HG03565 (cell line): ENCODE results near the gene ARID3A.
A peak's percentile ranks its signal among the peaks of the same experiment; 100 is the strongest.

Source experiments
- ATAC-seq: cut with Tn5 transposase; IDR thresholded peaks from one replicate; pipeline ENCODE4 v1.9.1; 2021; ENCODE audit warnings: mild to moderate bottlenecking, moderate library complexity; ENCODE audit not compliant: unreplicated experiment

The ARID3A gene

GRCh38 chr19:911197-912033, 14.4 kb upstream of the ARID3A start:
- no peak for ATAC-seq

DNA sequence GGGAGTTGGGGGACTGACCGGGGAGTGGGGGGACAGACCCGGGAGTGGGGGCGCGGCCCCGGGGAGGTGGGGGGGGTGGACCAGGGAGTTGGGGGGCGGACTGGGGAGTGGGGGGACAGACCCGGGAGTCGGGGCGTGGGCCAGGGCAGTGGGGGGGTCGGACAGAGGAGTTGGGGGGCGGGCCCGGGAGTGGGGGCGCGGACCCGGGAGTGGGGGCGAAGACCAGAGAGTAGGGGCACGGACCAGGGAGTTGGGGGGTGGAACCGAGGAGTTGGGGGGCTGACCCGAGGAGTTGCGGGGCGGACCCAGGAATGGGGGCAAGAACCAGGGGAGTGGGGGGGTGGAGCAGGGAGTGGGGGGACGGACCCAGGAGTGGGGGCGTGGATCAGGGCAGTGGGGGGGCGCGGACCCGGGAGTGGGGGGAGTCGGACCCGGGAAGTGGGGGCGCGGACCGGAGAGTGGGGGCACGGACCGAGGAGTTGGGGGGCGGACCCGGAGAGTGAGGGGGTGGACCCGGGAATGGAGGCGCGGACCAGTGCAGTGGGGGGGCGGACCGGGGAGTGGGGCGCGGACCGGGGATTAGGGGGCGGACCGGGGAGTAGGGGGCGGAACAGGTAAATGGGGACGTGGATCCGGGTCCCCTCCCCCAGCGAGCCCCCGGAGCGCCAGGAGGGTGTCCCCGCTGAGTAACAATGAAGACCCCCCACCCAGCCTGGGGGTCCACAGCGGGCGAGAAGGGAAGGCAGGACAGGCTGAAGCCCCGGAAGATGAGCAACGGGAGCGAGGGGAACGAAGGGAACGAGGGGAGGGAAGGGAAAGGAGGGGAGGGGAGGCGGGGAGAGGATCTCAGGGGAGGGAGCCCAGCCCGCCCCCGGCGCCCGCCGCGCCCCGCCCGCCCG, 13.4 kb upstream of the ARID3A start:
- ATAC-seq, result no peak

DNA sequence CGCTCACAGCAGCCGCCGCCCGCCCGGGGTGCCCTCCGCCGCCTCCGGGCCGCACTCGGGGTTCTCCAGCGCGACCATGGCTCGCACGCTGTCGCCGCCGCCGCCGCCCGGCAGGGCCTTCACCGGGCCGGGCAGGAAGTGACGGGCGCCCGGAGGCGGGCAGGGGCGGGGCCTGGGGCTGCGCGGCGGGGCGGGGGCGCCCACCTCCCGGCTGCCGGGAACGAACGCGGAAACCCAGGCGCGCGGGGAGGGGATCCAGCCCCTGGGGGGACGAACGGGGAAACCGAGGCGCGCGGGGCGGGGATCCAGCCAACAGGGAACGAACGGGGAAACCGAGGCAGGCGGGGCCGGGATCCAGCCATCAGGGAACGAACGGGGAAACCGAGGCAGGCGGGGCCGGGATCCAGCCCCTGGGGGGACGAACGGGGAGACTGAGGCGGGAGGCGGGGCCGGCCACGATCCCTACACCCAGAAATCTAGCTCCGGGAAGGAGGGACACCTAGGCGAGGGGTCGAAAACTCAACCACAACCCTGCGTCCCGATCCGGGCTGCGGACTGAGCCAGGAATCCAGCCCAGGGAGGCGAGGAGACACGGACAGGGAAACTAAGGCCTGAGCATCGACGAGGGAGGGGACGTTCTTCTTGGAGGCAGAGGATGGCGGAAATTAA, 12.6 kb upstream of the ARID3A start, which contains the start of gene R3HDM4:
Gene R3HDM4, minus strand, starts transcription at position 140 of the 669 bp plus-strand sequence. Its CDS starts 62 bp downstream, at position 78.
- ATAC-seq, result no peak

GRCh38 chr19:916645-917322, 9.1 kb upstream of the ARID3A start:
- ATAC-seq, result no peak

DNA sequence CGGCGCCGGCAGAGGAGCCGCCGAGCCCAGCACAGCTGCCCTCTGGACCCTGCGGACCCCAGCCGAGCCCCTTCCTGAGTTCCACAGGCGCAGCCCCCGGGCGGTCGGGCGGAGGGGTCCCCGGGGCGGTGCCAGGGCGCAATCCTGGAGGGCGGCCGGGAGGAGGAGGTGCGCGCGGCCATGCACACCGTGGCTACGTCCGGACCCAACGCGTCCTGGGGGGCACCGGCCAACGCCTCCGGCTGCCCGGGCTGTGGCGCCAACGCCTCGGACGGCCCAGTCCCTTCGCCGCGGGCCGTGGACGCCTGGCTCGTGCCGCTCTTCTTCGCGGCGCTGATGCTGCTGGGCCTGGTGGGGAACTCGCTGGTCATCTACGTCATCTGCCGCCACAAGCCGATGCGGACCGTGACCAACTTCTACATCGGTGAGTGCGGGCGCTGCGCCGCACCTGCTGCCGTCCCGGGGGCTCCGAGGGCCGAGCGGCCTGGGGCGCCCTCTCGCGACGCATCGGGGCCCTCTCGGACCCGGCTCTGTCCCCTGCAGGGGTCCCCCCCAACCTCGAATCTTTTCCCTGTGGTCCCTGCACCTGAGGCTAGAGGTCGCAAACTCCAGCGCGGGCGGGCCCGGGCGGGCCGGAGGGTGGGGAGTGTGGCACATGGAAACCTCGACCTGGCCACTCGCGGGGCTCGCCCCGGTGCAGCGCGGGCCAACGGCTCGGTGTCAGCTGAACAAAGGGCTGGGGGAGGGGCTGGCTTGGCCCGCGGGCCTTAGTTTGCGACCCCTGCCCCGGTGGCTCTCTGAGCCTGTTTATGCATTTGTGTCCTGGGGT, 8.3 kb upstream of the ARID3A start, which contains the start of gene KISS1R:
Gene KISS1R, plus strand, starts transcription at position 11 of the 829 bp plus-strand sequence. Its CDS starts 170 bp downstream, at position 181.
- no peak for ATAC-seq

GRCh38 chr19:918152-918437, 7.7 kb upstream of the ARID3A start:
- no peak for ATAC-seq

DNA sequence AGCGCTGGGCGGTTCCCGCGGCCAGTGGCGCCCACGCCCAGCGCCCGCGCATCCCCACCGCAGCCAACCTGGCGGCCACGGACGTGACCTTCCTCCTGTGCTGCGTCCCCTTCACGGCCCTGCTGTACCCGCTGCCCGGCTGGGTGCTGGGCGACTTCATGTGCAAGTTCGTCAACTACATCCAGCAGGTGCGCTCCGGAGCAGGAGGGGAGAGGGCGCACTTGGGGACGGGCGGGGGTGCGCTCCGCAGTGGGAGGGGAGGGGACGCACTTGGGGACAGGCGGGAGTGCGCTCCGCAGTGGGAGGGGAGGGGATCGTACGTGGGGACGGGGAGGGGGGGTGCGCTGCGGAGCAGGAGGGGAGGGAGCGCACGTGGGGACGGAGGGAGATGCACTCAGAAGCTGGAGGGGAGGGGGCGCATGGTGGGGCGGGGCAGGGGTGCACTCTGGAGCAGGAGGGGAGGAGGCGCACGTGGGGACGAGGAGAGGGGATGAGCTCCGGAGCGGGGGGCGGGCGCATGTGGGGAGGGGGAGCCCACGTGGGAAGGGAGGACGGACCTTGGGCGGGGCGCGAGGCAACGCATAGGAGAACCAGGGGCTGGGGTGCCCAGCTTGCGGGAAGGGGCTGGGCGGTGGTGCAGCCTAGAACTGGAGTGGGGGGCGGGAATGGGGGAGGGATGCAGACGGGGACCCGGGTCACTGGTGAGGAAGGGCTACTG, 7.2 kb upstream of the ARID3A start:
- ATAC-seq, result no peak

DNA sequence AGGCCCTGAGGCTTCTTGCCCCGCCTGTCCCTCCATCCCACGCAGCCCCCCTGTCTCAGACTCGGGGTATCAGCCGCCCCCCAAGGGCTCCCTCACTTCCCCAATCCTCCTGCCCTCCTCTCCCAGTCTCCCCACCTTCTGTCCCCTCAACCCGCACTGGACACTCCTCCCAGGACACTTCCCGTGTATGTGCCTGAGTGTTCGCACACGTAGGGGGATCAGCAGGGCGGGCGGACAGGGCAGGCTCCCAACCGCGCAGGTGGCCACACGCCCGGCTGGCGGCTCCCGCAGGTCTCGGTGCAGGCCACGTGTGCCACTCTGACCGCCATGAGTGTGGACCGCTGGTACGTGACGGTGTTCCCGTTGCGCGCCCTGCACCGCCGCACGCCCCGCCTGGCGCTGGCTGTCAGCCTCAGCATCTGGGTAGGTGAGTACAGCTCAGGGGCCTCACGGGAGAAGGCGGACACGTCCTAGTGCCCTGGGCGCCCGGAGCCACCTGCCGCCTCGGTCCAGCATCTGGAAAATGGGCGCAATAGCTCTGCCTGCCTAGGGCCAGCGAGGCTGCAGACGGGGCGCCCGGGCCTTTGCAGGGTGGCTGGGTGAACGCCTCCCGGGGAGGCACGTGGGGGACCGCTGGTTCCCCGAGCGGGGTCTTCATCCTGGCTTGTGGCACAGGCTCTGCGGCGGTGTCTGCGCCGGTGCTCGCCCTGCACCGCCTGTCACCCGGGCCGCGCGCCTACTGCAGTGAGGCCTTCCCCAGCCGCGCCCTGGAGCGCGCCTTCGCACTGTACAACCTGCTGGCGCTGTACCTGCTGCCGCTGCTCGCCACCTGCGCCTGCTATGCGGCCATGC, 6.4 kb upstream of the ARID3A start:
- ATAC-seq, result no peak

- ATAC-seq, result no peak
These were observed 5.6 kb upstream of the ARID3A start for GRCh38 chr19:920051-920864.

- ATAC-seq, result no peak
These were observed 1.2 kb upstream of the ARID3A start for GRCh38 chr19:924553-925086.

- ATAC-seq, result peak; percentile 32
These were observed 729 bp upstream of the ARID3A start for GRCh38 chr19:925087-925525.

GRCh38 chr19:926323-926588, 421 bp downstream of the ARID3A start:
- ATAC-seq, result no peak

GRCh38 chr19:926589-927350, 935 bp downstream of the ARID3A start:
- ATAC-seq, result no peak

DNA sequence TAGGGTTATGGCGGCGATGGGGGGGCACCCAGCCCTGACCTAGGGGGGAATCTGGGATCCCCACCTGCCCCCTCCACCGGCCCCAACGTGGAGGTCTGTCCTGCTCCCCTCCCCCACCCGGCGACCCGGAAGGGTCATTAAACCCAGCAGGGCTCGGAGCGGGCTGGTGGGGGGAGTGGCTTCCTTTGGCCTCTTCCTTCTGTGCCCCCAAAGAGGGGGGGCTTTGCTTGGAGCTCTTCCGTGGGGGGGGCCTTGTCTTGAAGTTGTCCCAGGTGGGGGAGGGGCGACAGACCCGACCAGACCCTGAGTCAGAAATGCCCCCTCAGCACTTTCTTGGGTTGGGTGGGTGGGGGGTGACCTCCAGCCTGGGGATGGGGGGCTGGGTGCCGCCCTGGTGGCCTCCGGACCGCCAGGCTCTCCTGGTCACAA, 1.5 kb downstream of the ARID3A start:
- no peak for ATAC-seq

DNA sequence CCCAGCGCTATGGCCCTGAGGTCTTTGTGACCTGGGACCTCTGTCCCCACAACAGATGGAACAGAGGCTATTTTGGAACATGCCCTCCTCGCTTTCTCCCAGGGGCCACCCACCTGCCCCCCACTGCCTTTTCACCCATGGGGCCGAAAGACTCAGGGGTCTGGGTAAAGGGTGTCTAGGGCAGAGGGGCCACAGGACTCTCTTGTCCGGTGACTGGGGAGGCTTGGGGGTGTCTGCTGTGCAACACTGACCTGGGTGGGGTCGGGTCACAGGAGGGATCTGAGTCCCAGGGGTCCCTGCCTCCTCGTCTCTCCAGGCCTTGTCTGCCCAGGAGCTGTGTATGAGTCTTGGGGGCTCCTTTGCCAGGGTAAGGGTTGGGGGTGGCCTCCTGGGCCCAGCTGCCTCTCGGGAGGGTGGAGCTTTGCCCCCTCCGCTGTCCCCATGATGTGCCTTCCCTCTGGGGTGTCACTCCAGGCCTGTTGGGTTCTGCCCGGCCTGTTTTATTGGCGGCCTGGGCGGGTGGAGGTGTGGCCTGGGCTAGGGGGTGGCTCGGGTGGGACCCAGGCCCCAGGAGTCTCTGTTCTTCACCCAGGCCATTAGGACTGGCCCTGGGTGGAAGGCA, 2.1 kb downstream of the ARID3A start:
- ATAC-seq, result no peak
